ACC112 (cell line): ENCODE results near the gene PPM1L.

ENCODE experiments used
- H2AFZ ChIP-seq: fragments of 200-600 bp; sonication (generic); one replicate; pipeline ENCODE4 v1.6.0; 2017; ENCODE audit warnings: antibody characterized with exemption, low read length; ENCODE audit not compliant: unreplicated experiment
- H3K27ac ChIP-seq: fragments of 200-600 bp; sonication (generic); 2 replicates; pipeline ENCODE4 v1.5.1; 2014; ENCODE audit warnings: low read depth, mild to moderate bottlenecking, antibody characterized with exemption, low read length, moderate library complexity
- H3K27me3 ChIP-seq: fragments of 200-600 bp; sonication (generic); 2 replicates; pipeline ENCODE4 v1.6.1; 2014; ENCODE audit warnings: mild to moderate bottlenecking, antibody characterized with exemption, low read length, moderate library complexity, mixed read lengths; ENCODE audit not compliant: insufficient read depth
- H3K36me3 ChIP-seq: fragments of 200-600 bp; sonication (generic); 2 replicates; pipeline ENCODE4 v1.6.1; 2016; ENCODE audit warnings: mild to moderate bottlenecking, antibody characterized with exemption, low read length, moderate library complexity, mixed read lengths; ENCODE audit not compliant: insufficient read depth
- H3K4me1 ChIP-seq: fragments of 200-600 bp; sonication (generic); one replicate; pipeline ENCODE4 v1.6.1; 2016; ENCODE audit warnings: low read length, mixed read lengths; ENCODE audit not compliant: insufficient read depth, unreplicated experiment, control insufficient read depth
- H3K4me3 ChIP-seq: fragments of 200-600 bp; sonication (generic); 2 replicates; pipeline ENCODE4 v1.5.1; 2014; ENCODE audit warnings: mild to moderate bottlenecking, low read depth, low read length
- H3K79me2 ChIP-seq: fragments of 200-600 bp; sonication (generic); one replicate; pipeline ENCODE4 v1.6.0; 2016; ENCODE audit warnings: low read length; ENCODE audit not compliant: control insufficient read depth, unreplicated experiment, insufficient read depth

The PPM1L gene

DNA sequence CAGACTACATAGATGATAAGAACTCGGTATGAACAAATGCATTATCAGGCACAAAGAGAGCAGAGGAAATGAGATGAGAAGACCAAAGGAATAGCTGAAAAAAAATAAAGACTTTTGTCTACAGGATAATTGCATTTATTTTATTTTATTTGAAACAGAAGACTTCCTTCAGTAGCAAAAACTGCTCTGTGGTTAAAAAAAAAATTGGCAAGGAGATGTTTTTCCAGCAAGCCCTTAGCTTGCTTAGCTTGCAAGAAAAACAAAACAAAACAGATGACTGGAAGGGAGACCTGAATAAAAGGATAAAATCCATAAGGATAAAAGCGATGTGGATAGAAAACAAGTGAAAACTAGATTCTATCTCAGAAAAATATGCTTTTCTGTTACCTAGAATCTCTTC is 9.1 kb upstream of the PPM1L start:
- H3K36me3 ChIP-seq = no peaks in the 10 kb centered on the region
- H3K79me2 ChIP-seq = no peaks in the 10 kb centered on the region
- no peak overlapping the region for H3K4me3 ChIP-seq
- no peak overlapping the region for H3K27ac ChIP-seq
- no peak overlapping the region for H2AFZ ChIP-seq
- H3K27me3 ChIP-seq = peaks cover 68% of the 10 kb centered on the region
- peaks cover 4% of the 10 kb centered on the region for H3K4me1 ChIP-seq

DNA sequence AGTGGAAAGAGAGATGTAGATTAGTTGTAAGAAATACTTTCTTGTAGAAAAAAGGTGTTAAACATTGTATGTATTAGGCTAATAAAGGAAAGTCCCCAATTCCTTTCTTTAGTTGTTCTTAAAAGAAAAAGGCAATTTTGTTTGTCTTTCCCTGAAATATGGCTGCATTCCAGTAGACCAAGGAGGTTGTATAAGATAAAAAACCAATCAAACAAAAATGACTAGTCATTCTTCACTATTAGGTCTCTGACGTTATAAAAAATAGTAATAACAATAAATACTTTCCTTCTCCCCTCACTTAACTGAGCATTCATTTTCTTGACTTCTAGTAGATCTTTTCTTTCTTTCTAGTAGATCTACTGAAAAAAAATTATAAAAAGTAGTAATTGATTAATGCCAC is 8.6 kb upstream of the PPM1L start:
- Histone ChIP-seq H3K79me2 (no peaks in the 10 kb centered on the region), H3K27ac (no peak overlapping the region), H3K4me3 (no peak overlapping the region), H2AFZ (no peak overlapping the region), H3K36me3 (no peaks in the 10 kb centered on the region), H3K4me1 (peaks cover 4% of the 10 kb centered on the region), H3K27me3 (peaks cover 65% of the 10 kb centered on the region)

DNA sequence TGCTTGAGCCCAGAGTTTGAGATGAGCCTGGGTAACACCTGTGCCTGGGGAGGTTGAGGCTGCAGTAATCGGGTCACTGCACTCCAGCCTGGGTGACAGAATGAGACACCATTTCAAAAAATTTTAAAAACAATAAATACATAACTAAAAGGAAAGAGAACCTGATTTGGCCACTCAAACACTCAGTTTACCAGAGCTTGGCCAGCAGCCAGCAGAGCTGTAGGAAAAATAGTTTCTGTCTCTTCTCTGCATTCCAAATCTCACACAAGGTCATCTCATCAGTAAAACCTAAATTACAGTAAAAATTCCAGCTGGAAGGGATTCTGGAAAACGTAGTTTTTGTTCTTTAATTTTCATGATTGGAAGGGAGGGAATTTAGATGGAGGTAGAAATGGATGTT is 7.8 kb upstream of the PPM1L start:
- no peak overlapping the region for H3K4me3 ChIP-seq
- H2AFZ ChIP-seq = no peak overlapping the region
- no peaks in the 10 kb centered on the region for H3K79me2 ChIP-seq
- H3K27me3 ChIP-seq = peaks cover 57% of the 10 kb centered on the region
- no peaks in the 10 kb centered on the region for H3K36me3 ChIP-seq
- H3K4me1 ChIP-seq = peaks cover 4% of the 10 kb centered on the region
- no peak overlapping the region for H3K27ac ChIP-seq

DNA sequence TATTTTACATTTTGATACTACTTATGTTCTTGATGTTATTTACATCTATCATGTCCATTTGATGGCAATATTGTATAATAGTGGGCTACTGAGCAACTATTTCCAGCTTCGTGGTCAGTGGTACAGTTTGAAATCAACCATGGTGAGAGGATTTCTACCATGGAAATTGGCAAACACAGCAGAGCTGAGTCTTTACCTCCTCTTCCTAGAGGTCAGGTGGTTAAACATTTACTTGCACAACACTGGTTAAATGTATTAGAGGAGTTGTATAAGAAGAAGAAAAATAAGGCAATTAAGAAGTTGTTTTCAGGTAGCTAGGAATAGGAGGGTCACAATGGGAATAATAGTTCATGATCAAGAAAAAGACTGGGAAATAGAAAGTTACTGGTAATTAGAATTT is 7.2 kb upstream of the PPM1L start:
- H2AFZ ChIP-seq = no peak overlapping the region
- H3K4me3 ChIP-seq = no peak overlapping the region
- H3K4me1 ChIP-seq = peaks cover 5% of the 10 kb centered on the region
- no peak overlapping the region for H3K27ac ChIP-seq
- H3K36me3 ChIP-seq = no peaks in the 10 kb centered on the region
- H3K27me3 ChIP-seq = peaks cover 51% of the 10 kb centered on the region
- no peaks in the 10 kb centered on the region for H3K79me2 ChIP-seq

DNA sequence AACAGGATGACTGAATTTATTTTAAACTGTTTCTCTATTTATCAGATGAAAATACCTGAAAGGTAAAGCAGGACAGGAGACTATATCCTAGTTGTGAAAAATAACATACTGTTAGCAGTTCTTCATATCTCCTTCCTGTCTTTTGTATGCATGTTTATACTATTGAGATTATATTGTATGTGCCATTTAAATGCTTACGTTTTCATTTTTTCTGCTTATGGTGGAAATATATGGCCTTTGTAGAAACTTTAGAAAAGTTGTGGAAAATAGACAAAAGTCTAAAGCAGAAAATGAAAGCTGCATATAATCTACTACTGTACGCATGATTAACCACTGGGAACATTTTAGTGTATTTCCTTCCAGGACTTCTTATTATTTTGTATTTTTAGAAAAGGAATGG is 2.1 kb upstream of the PPM1L start:
- no peak overlapping the region for H2AFZ ChIP-seq
- H3K27me3 ChIP-seq = peaks cover 46% of the 10 kb centered on the region
- H3K79me2 ChIP-seq = no peaks in the 10 kb centered on the region
- H3K4me1 ChIP-seq = peaks cover 6% of the 10 kb centered on the region
- H3K27ac ChIP-seq = no peak overlapping the region
- H3K36me3 ChIP-seq = no peaks in the 10 kb centered on the region
- H3K4me3 ChIP-seq = peak overlapping the region; percentile 87

DNA sequence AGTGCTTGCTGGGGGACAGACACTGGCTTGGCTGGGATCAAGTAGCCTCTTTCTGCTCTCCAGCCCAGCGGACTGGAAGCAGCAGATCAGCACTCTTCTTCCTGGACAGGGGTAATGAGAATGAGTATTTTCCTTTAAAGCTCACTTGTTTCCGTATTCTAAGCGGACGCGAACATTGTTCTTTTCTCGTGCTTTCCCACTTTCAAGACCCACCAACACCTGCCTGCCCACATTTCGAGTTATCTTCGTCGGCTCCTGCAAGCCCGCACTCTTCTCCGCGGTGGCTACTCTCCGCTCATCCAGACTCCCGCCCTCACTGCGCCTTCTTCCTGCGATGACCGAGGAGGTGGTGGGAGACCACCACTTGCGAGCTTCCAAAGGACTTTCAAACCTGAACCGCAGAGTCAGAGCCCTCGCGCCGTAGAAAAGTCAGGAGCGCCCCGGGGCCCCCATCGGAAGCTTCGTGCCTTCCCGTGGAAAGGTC is 1.6 kb upstream of the PPM1L start:
- Histone ChIP-seq H3K27ac (peak overlapping the region; percentile 71; the same call in 1 of the 2 replicates), H2AFZ (peak overlapping the region; percentile 66), H3K4me3 (peak overlapping the region; percentile 87), H3K79me2 (no peaks in the 10 kb centered on the region), H3K4me1 (peaks cover 6% of the 10 kb centered on the region), H3K36me3 (no peaks in the 10 kb centered on the region), H3K27me3 (peaks cover 46% of the 10 kb centered on the region)

DNA sequence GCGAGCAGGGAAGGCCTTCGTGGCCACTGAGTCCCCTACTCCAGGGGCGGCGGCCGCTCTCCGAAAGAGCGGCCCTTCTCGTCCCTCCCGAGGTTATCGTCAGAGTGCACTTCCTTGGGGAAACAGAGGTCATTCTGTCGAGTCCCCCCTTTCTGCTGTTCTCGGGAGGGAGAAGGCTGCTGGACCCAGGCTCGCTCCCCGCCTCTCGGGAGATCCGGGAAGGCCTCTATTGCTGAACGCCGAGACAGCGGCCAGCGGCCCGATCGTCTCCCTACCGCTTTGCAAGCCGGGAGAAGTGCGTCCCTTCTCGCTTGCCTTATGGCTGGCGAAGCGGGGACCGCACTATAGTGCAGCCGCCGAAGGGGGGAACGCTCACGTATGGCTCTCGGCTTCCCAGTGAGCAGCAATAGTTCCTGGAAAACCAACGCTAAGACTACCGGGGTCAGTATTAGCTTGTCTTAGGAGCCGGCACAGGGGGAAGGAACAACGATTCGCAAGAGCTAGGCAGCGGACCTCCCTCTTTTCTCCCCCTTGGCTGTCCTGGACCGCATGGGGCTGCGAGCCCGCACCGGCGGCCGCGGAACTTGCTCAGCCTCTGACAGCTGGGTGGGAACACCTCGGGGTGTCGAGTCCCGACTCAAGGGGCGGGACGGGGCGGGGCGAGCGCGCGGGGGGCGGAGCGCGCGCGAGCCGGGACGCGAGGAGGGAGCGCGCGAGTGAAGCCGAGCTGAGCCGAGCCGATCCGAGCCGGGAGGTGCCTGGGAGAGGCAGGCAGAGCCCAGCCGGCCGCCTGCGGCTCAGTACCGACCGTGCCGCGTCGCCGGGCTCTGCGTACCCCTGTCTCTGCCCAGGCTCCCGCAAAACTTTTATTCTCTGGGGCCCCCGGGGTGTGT is 930 bp upstream of the PPM1L start:
- Histone ChIP-seq H3K79me2 (no peaks in the 10 kb centered on the region), H3K4me3 (peak overlapping the region; percentile 87), H3K27me3 (peaks cover 47% of the 10 kb centered on the region), H2AFZ (peak overlapping the region; percentile 91), H3K36me3 (no peaks in the 10 kb centered on the region), H3K27ac (peak overlapping the region; percentile 71), H3K4me1 (peaks cover 6% of the 10 kb centered on the region)

DNA sequence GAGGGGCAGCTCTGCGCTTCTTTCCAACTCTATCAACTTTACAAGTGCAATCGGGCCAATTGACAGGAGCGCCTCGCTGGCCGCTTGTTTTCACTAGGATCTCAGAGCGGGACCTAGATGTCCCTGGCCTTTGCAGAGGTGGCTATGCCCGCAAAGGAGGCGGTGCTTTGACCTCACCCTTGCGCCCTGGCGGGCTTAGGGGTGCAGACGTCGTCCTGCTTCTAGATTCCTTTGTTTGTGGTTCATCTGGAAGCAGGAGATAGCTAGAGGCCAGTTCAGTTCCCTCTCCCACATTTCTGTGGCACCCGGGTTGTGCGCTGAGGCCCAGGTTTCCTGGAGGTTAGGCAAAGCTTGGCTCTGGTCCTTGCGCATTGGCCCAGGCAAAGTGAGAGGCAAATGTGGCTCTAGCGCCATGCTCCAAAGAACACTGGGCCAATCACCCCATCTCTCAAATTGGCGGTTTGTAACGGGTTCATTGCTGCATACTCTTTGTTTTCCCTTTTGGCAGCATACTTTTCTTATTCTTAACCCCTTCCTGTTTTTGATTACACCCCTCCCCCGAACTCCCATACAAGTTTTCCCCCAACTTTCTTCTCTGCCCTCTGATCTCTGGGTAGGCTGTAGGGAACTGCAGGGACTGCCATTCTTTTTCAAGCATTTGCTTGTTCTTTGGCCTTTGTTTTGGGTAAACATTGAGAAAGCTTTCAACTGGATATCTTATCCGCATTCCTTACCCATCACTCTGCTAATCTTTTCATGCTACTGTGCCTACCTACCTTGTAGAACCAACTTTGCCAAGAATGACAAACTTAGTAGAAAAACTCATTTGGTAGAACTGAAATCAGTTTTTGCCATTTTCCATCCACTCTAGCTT is 1.4 kb downstream of the PPM1L start:
- Histone ChIP-seq H2AFZ (no peak overlapping the region), H3K4me3 (no peak overlapping the region), H3K27me3 (peaks cover 58% of the 10 kb centered on the region), H3K36me3 (no peaks in the 10 kb centered on the region), H3K79me2 (no peaks in the 10 kb centered on the region), H3K27ac (no peak overlapping the region), H3K4me1 (peaks cover 6% of the 10 kb centered on the region)

DNA sequence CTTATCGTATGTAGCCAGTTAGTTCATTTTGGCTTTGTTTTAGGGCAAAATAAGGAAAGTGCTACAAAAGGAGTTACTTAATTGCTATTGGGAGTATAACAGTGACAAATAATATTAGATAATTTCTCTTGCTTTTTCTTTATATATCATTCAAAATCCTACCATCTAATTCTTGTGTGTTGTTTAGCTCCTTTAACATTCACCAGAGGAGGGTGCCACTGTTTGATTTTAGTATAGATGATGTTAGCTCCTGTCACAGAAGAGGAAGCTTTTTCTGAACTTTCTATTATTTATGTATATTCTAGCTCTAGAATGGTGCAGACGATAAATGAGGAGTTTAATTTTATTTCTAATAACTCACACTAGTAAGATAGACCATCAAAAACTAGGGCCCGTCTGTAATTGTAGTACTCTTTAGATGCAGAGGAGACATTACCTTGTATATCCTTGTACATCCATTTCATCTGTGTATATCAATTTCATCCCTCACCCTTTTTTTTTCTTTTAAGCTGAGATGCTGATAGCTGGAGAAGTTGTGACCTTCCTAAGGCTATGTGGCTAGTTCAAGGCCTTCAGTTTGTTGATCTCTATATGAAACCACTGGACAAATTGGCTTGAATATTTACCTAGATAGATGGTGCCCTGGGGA is 3.0 kb downstream of the PPM1L start:
- H3K27ac ChIP-seq = no peak overlapping the region
- no peaks in the 10 kb centered on the region for H3K79me2 ChIP-seq
- no peaks in the 10 kb centered on the region for H3K36me3 ChIP-seq
- H3K4me1 ChIP-seq = peaks cover 1% of the 10 kb centered on the region
- H2AFZ ChIP-seq = no peak overlapping the region
- H3K27me3 ChIP-seq = peaks cover 60% of the 10 kb centered on the region
- H3K4me3 ChIP-seq = no peak overlapping the region

DNA sequence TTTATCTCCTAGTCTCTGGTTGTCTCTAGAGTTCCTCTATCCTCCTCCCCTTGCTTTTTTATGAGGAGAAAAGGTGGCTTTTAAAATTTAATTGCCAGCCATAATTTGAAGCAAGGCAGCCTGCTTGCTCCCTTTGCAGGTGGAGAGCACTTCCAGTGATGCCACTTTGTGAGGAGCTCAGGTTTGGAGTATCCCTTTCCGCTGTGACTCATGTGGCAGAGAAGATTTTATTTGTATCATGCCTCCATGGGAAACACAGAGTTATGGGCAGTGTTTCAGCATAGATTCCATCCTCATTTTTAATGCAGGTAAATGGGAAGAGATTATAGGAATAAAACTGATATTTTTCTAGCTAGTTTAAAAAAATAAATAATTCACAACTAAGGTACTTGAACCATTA is 7.0 kb downstream of the PPM1L start:
- Histone ChIP-seq H3K27me3 (peaks cover 44% of the 10 kb centered on the region), H3K4me3 (no peak overlapping the region), H2AFZ (no peak overlapping the region), H3K79me2 (no peaks in the 10 kb centered on the region), H3K36me3 (no peaks in the 10 kb centered on the region), H3K4me1 (no peaks in the 10 kb centered on the region), H3K27ac (no peak overlapping the region)
